Astrocyte (in vitro differentiated cells and primary cell): Measurements from ENCODE around the gene ITSN1. TPM values are rescaled to one million over a fixed set of nuclear protein-coding genes. Genes with fewer than 3 reads are reported as not detected.
A peak's percentile ranks its signal among the peaks of the same experiment; 100 is the strongest.

Source experiments
- DNase-seq: peaks from one replicate; pipeline ENCODE4 v3.0.0-alpha.2; 2010; ENCODE audit warnings: low read depth
- FAIRE-seq: peaks from 2 replicates; lab custom pipeline; 2011; peaks lifted over from hg19 to GRCh38; lab: Jason Lieb, UNC
- H2AFZ ChIP-seq: 2 replicates; pipeline ENCODE4 v1.6.0; 2012; ENCODE audit warnings: low read depth, low read length, inconsistent platforms
- H3K27ac ChIP-seq: 2 replicates; pipeline ENCODE4 v1.5.1; 2011; ENCODE audit warnings: low read depth, low read length, inconsistent platforms
- H3K27me3 ChIP-seq: 2 replicates; pipeline ENCODE4 v1.6.0; 2011; ENCODE audit warnings: low read length, inconsistent platforms; ENCODE audit not compliant: insufficient read depth
- H3K36me3 ChIP-seq: 2 replicates; pipeline ENCODE4 v1.5.1; 2011; ENCODE audit warnings: low read length, inconsistent platforms; ENCODE audit not compliant: insufficient read depth
- H3K4me1 ChIP-seq: 2 replicates; pipeline ENCODE4 v1.5.1; 2011; ENCODE audit warnings: low read length, inconsistent platforms; ENCODE audit not compliant: insufficient read depth
- H3K4me2 ChIP-seq: 2 replicates; pipeline ENCODE4 v1.6.0; 2012; ENCODE audit warnings: low read length, inconsistent platforms
- H3K4me3 ChIP-seq: 2 replicates; pipeline ENCODE4 v1.5.1; 2011; ENCODE audit warnings: low read depth, mild to moderate bottlenecking, low read length, inconsistent platforms; ENCODE audit not compliant: insufficient read depth
- H3K79me2 ChIP-seq: 2 replicates; pipeline ENCODE4 v1.6.0; 2012; ENCODE audit warnings: mild to moderate bottlenecking, low read length, inconsistent platforms; ENCODE audit not compliant: insufficient read depth
- H3K9ac ChIP-seq: 2 replicates; pipeline ENCODE4 v1.6.0; 2012; ENCODE audit warnings: mild to moderate bottlenecking, low read length, inconsistent platforms
- H3K9me3 ChIP-seq: 2 replicates; pipeline ENCODE4 v1.5.1; 2012; ENCODE audit warnings: low read depth, mild to moderate bottlenecking, low read length, inconsistent platforms; ENCODE audit not compliant: insufficient read depth
- H4K20me1 ChIP-seq: 2 replicates; pipeline ENCODE4 v1.6.0; 2012; ENCODE audit warnings: low read length, inconsistent platforms; ENCODE audit not compliant: insufficient read depth
- H3K27ac Mint-ChIP-seq: one replicate; pipeline ENCODE4 v1.8.0; 2021; ENCODE audit warnings: mild to moderate bottlenecking, mixed read lengths; ENCODE audit not compliant: unreplicated experiment
- H3K27me3 Mint-ChIP-seq: one replicate; pipeline ENCODE4 v1.8.0; 2021; ENCODE audit warnings: low read depth, mixed read lengths; ENCODE audit not compliant: unreplicated experiment
- H3K36me3 Mint-ChIP-seq: one replicate; pipeline ENCODE4 v1.8.0; 2021; ENCODE audit warnings: low read depth, mixed read lengths; ENCODE audit not compliant: unreplicated experiment
- H3K4me1 Mint-ChIP-seq: one replicate; pipeline ENCODE4 v1.8.0; 2021; ENCODE audit warnings: low read depth, mixed read lengths; ENCODE audit not compliant: unreplicated experiment
- H3K4me3 Mint-ChIP-seq: one replicate; pipeline ENCODE4 v1.8.0; 2021; ENCODE audit warnings: mild to moderate bottlenecking, moderate library complexity, mixed read lengths; ENCODE audit not compliant: unreplicated experiment
- H3K9me3 Mint-ChIP-seq: one replicate; pipeline ENCODE4 v1.8.0; 2021; ENCODE audit warnings: mild to moderate bottlenecking, mixed read lengths; ENCODE audit not compliant: unreplicated experiment
- EZH2 ChIP-seq: IDR thresholded peaks from 2 replicates; pipeline ENCODE4 v1.6.1; 2012; ENCODE audit warnings: mild to moderate bottlenecking, low read length, inconsistent platforms; ENCODE audit not compliant: insufficient read depth
- total RNA-seq: library from RNA; stranded (reverse); gene quantifications from 2 replicates; pipeline ENCODE4 v1.2.1, GENCODE V29; 2021
- TF ChIP-seq, protein P1 (sequence below): IDR thresholded peaks from 2 replicates; pipeline ENCODE4 v1.5.1; 2011; ENCODE audit warnings: low read depth, mild to moderate bottlenecking, inconsistent platforms, low read length, moderate library complexity; ENCODE audit not compliant: insufficient read depth

The ITSN1 gene
- total RNA-seq, 1 donor from 2014 or later: 77.3 TPM

DNA sequence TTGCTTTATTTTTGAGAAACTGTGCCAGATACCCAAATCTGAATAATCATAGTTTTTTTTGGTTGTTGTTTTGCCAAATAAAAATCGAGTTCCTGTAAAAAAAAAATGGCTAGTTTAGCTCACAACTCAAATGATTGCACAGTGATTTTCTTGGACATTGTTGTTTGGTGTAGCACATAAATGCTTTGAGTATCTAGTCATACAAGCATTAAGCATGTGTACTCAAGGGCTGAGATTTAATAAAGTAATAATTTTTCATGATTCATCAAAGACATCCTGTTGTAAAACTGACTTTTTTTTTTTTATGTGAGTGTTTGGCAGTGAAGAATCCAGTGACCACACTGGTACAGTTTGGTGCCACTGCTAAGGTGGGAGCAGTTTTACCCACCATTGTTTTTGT lies 18.8 kb downstream of the ITSN1 start:
- H3K27me3 Mint-ChIP-seq: no peaks in the 10 kb centered on the region
- H3K4me1 Mint-ChIP-seq: peaks cover 18% of the 10 kb centered on the region
- Histone ChIP-seq H3K4me1 (peaks cover 11% of the 10 kb centered on the region), H3K9me3 (no peaks in the 10 kb centered on the region), H3K4me3 (no peak overlapping the region), H3K79me2 (peaks cover 92% of the 10 kb centered on the region), H3K27ac (no peak overlapping the region), H3K36me3 (no peaks in the 10 kb centered on the region), H3K27me3 (no peaks in the 10 kb centered on the region), H4K20me1 (peaks cover 29% of the 10 kb centered on the region), H2AFZ (no peak overlapping the region), H3K4me2 (no peak overlapping the region), H3K9ac (no peak overlapping the region)
- peaks cover 8% of the 10 kb centered on the region for H3K36me3 Mint-ChIP-seq
- H3K9me3 Mint-ChIP-seq: peaks cover 5% of the 10 kb centered on the region
- FAIRE-seq (no peak), DNase-seq (no peak)
- H3K27ac Mint-ChIP-seq: no peak overlapping the region
- no peak overlapping the region for H3K4me3 Mint-ChIP-seq
- no peak for TF ChIP-seq EZH2
- TF ChIP-seq, protein P1, sequence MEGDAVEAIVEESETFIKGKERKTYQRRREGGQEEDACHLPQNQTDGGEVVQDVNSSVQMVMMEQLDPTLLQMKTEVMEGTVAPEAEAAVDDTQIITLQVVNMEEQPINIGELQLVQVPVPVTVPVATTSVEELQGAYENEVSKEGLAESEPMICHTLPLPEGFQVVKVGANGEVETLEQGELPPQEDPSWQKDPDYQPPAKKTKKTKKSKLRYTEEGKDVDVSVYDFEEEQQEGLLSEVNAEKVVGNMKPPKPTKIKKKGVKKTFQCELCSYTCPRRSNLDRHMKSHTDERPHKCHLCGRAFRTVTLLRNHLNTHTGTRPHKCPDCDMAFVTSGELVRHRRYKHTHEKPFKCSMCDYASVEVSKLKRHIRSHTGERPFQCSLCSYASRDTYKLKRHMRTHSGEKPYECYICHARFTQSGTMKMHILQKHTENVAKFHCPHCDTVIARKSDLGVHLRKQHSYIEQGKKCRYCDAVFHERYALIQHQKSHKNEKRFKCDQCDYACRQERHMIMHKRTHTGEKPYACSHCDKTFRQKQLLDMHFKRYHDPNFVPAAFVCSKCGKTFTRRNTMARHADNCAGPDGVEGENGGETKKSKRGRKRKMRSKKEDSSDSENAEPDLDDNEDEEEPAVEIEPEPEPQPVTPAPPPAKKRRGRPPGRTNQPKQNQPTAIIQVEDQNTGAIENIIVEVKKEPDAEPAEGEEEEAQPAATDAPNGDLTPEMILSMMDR: no peak

DNA sequence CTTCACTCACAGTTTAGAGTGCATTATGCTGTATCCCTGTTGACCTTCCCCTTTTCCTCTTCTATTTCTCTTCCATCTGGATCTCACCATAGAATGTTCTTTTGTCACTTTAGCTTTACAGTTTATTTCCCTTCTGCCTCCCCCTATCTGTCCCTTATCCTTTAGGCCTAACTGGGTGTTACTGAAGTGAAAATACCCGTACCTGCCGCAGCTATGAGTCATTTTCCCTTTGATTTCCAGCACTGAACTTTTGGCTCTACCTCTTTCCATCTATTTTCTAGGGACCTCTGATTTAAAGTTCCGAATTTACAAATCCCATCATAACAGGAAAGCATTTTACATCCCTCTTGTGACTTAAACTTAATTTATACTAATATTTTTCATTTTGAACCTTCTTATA lies 19.7 kb downstream of the ITSN1 start:
- H3K27ac Mint-ChIP-seq: peak overlapping the region; percentile 8

DNA sequence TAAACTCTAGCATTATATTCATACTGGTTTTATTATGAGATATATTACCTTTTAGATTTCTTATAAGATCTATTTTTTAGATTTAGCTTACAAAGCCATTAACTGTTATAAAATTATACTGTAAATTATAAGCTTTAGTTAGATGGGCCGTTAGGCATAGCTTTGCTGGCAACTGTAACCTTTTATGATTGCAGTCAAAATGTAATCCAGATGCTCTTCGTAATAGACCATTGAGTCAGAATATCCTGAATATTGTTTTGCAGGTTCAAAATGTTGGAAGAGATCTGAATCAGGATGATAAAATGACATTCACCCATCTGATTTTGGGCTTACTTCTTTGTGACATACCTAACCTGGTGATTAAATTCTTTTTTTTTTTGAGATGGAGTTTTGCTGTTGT lies 20.9 kb downstream of the ITSN1 start:
- H3K79me2 ChIP-seq: peaks cover 94% of the 10 kb centered on the region
- DNase-seq: no peak
- peaks cover 44% of the 10 kb centered on the region for H4K20me1 ChIP-seq
- H3K4me1 Mint-ChIP-seq: peaks cover 17% of the 10 kb centered on the region
- no peak for FAIRE-seq
- no peak overlapping the region for H3K27ac ChIP-seq
- no peaks in the 10 kb centered on the region for H3K27me3 Mint-ChIP-seq
- H3K4me2 ChIP-seq: no peak overlapping the region
- no peak overlapping the region for H3K4me3 Mint-ChIP-seq
- H3K9me3 ChIP-seq: no peaks in the 10 kb centered on the region
- H3K27me3 ChIP-seq: no peaks in the 10 kb centered on the region
- TF ChIP-seq EZH2: no peak
- TF ChIP-seq, protein P1: no peak
- no peaks in the 10 kb centered on the region for H3K4me1 ChIP-seq
- no peak overlapping the region for H3K27ac Mint-ChIP-seq
- H2AFZ ChIP-seq: no peak overlapping the region
- H3K9ac ChIP-seq: no peak overlapping the region
- H3K4me3 ChIP-seq: no peak overlapping the region
- no peaks in the 10 kb centered on the region for H3K36me3 ChIP-seq
- H3K9me3 Mint-ChIP-seq: peaks cover 5% of the 10 kb centered on the region
- H3K36me3 Mint-ChIP-seq: peaks cover 8% of the 10 kb centered on the region

More for the DNA sequence above, 19.7 kb downstream of the ITSN1 start:
- DNase-seq: no peak
- no peak overlapping the region for H2AFZ ChIP-seq
- no peaks in the 10 kb centered on the region for H3K9me3 ChIP-seq
- no peak overlapping the region for H3K27ac ChIP-seq
- peaks cover 5% of the 10 kb centered on the region for H3K4me1 ChIP-seq
- no peak overlapping the region for H3K4me3 ChIP-seq
- peaks cover 8% of the 10 kb centered on the region for H3K36me3 Mint-ChIP-seq
- H4K20me1 ChIP-seq: peaks cover 35% of the 10 kb centered on the region
- peaks cover 5% of the 10 kb centered on the region for H3K9me3 Mint-ChIP-seq
- no peaks in the 10 kb centered on the region for H3K27me3 Mint-ChIP-seq
- no peaks in the 10 kb centered on the region for H3K27me3 ChIP-seq
- no peak overlapping the region for H3K4me2 ChIP-seq
- TF ChIP-seq, protein P1: no peak
- no peak for TF ChIP-seq EZH2
- no peak overlapping the region for H3K9ac ChIP-seq
- FAIRE-seq: no peak
- peaks cover 95% of the 10 kb centered on the region for H3K79me2 ChIP-seq
- no peak overlapping the region for H3K4me3 Mint-ChIP-seq
- no peaks in the 10 kb centered on the region for H3K36me3 ChIP-seq
- H3K4me1 Mint-ChIP-seq: peaks cover 17% of the 10 kb centered on the region
